ENCODE data around the gene TCHP.
"Not testable (repeated sequence)": the region's sequence is repeated elsewhere in the genome, so short reads cannot be mapped to it uniquely, and the experiment has no call there.

TCHP gene

GRCh38 chr12:109899783-109900751 lies at the start of gene TCHP:
TSS of gene TCHP (plus strand) at chr12:109900274. CDS start at chr12:109903027, 2,753 bp downstream.
- peak; percentile 61 to 80 for DNase-seq

GRCh38 chr12:109850518-109850917 lies 49.6 kb upstream of the TCHP start:
- DNase-seq = not testable (repeated sequence)

GRCh38 chr12:109855377-109855776 lies 44.7 kb upstream of the TCHP start:
- DNase-seq = no peak

GRCh38 chr12:109857715-109858114 lies 42.4 kb upstream of the TCHP start:
- DNase-seq = no peak

GRCh38 chr12:109858764-109859163 lies 41.3 kb upstream of the TCHP start:
- no peak for DNase-seq

GRCh38 chr12:109860977-109861376 lies 39.1 kb upstream of the TCHP start:
- no peak for DNase-seq

GRCh38 chr12:109861689-109862314 lies 38.3 kb upstream of the TCHP start:
- DNase-seq = no peak

- not testable (repeated sequence) for DNase-seq
These were observed 37.6 kb upstream of the TCHP start for GRCh38 chr12:109862491-109862890.

- DNase-seq = no peak
These were observed 36.0 kb upstream of the TCHP start for GRCh38 chr12:109863847-109864712.

GRCh38 chr12:109864916-109865315 lies 35.2 kb upstream of the TCHP start:
- no peak for DNase-seq

- no peak for DNase-seq
These were observed 31.7 kb upstream of the TCHP start for GRCh38 chr12:109868182-109869051.

GRCh38 chr12:109870648-109871047 lies 29.4 kb upstream of the TCHP start:
- no peak for DNase-seq

GRCh38 chr12:109871668-109872314 lies 28.3 kb upstream of the TCHP start:
- DNase-seq = no peak

GRCh38 chr12:109873653-109874052 lies 26.4 kb upstream of the TCHP start:
- DNase-seq = no peak

- no peak for DNase-seq
These were observed 24.4 kb upstream of the TCHP start for GRCh38 chr12:109875572-109876131.

- no peak for DNase-seq
These were observed 23.7 kb upstream of the TCHP start for GRCh38 chr12:109876406-109876805.

- DNase-seq = no peak
These were observed 22.4 kb upstream of the TCHP start for GRCh38 chr12:109877504-109878246.

- no peak for DNase-seq
These were observed 21.8 kb upstream of the TCHP start for GRCh38 chr12:109878247-109878625.

GRCh38 chr12:109878749-109879148 lies 21.3 kb upstream of the TCHP start:
- DNase-seq = no peak

- DNase-seq = no peak
These were observed 20.6 kb upstream of the TCHP start for GRCh38 chr12:109879351-109880042.
